Jurkat, Clone E6-1 (cell line): ENCODE measurements around the gene MFAP2.
A peak's percentile ranks its signal among the peaks of the same experiment; 100 is the strongest.

ENCODE experiments used
- DNase-seq: peaks from one replicate; pipeline ENCODE4 v3.0.0-alpha.2; 2011; ENCODE audit warnings: low read depth, low spot score
- H3K4me3 ChIP-seq: 2 replicates; pipeline ENCODE4 v1.5.1; 2011; ENCODE audit warnings: mild to moderate bottlenecking, low read length, control low read depth, moderate library complexity

The MFAP2 gene

DNA sequence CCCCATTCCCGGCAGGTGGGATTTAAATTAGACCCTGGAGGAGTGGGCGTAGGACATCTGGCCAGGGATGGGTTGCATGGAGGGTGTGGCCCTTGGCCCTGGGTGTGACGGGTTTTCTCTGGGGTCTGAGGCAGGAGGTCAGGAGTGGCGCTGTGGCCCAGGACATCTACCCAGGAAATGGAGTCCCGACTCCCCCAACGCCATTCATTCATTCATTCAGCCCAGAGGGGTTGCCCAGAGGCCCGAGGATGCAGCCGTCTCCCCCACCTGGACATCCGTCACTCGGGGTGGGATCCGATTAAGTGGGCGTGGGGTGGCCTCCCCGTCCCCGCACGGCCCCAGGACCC is 30.6 kb upstream of the MFAP2 start:
- no peak for DNase-seq
- peak overlapping the region; percentile 71 for H3K4me3 ChIP-seq

DNA sequence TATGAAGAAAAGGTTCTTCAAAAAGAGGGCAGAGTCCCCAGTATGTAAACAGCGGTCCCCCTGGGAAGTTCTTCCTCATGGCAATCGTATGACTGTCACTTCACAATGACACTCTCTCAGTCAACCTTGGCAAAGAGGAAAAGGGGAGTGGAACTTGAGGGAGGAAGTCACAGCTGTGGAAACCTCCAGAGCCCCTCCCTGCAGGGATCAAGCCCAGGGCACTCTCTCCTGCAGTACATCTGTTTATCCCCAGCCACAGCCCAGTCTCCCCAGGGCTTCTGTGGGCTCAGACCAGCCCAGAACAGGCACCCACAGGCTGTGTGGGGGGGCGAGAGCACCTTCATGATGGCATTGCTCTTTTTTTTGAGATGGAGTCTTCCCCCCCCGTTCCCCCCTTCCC is 29.3 kb upstream of the MFAP2 start:
- no peak for DNase-seq
- no peak overlapping the region for H3K4me3 ChIP-seq

DNA sequence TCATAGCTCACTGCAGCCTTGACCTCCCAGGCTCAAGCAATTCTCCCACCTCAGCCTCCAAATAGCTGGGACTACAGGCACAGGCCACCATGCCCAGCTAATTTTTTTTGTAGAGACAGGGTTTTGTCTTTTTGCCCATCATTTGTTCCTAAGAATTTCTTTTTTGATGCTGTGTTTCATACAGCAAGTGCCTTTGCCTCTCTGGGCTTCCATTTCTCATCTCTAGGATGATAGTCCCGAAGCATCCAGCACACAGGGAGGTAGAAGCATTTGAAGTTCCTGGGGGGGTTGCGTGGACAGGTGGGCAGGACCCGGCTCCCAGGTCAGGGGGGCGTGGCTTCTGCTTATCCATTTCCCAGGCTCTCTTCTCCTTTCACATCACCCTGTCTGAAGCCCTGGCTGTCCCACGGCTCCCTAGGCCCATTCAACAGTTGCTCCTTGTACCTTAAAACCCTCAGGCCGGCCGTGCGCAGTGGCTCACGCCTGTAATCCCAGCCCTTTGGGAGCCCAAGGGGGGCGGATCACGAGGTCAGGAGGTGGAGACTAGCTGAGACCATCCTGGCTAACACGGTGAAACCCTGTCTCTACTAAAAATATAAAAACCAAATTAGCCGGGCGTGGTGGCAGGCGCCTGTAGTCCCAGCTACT is 27.9 kb upstream of the MFAP2 start:
- no peak overlapping the region for H3K4me3 ChIP-seq
- DNase-seq: no peak

DNA sequence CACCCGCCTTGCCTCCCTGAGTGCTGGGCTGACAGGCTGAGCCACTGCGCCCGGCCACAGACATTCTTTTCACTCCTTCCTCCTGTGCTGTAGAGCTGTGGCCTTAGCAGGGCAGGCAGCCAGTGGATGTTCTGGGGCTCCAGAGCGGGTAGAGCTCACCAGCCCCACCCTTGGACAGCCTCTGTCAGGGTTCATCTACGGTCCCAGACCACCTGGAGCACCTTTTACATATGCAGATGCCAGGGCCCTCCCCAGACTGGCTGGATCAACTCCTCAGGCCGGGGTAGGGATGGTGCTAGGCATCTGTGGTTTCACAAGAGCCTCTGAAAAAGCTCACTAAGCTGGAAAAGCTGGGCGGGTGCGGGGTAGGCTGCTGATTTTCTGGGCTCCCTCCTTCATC is 26.7 kb upstream of the MFAP2 start:
- no peak for DNase-seq
- H3K4me3 ChIP-seq: no peak overlapping the region

DNA sequence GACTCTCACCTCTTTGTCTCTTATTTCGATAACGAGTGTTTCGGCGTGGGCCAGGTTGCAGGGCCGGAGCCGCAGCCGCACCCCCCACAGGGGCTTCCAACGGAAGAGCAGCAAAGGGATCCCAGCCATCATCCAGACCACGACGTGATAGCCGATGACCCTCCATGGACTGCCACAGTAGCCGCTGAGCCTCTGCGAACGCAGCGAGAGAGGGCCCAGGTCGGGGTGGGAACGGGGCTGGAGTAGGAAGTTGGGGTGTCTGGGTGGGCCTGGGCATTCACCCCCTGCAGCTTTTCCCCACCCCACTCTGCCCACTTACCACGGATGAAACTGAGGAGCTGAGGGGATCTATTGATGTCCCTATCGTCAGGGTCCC is 24.9 kb upstream of the MFAP2 start:
- H3K4me3 ChIP-seq: no peak overlapping the region
- DNase-seq: no peak

DNA sequence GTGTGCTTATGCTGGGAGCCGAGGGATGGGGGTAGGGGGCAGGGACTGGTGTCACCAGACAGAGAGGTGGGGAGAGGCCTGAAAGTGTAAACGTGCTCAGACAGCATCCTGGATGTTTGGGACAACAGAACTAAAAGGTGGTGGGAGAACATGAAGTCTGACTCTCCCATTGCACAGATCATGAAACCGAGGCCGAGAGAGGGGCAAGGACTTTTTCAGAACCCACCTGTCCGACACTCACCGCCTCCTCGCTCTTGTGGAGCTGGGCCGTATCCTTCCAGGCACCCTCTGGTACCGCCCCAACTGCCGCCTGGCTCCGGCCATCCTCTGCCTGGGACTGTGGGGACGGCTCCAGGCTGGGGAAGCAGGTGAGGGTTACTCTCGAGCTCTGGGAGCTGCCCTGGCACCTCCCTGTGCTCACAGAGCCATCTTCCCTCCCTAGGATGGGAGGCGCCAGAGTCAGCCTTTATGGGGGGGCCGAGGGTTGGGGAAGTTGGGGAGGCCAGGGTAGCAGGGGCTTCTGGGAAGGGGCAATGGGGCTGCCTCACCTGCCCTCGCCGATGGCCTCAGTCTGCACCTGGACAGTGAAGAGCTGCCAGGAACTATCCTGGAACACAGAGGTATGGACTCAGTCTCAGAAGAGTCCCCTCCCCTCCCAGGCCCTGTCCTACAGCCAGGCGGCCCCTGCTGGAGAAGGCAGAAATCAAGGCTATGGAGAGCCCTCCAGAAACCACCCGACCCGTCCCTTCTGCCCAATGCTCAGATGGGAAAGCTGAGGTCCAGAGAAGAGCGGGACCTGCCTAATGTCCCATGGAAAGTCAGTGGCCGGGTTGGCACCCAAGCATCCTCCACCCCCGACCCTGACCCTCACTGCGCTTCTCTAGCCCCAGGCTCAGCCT is 24.3 kb upstream of the MFAP2 start:
- no peak overlapping the region for H3K4me3 ChIP-seq
- DNase-seq: no peak

DNA sequence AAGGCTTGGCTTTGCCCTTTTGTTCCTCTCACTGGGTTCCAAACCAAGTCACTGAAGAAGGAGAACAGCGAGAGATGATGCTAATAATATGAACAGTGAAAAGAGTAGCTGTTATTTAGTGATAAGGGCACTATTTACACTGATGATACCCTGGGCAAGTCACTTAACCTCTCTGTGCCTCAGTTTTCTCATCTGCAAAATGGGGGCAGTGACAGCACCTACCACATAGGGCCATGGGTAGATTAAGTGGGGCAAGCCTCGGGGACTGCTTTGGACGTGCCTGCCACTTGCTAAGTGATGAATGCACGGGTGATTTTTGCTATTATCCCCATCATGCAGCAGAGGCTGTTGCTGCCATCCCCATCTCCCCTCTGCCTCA is 22.1 kb upstream of the MFAP2 start:
- H3K4me3 ChIP-seq: no peak overlapping the region
- no peak for DNase-seq

DNA sequence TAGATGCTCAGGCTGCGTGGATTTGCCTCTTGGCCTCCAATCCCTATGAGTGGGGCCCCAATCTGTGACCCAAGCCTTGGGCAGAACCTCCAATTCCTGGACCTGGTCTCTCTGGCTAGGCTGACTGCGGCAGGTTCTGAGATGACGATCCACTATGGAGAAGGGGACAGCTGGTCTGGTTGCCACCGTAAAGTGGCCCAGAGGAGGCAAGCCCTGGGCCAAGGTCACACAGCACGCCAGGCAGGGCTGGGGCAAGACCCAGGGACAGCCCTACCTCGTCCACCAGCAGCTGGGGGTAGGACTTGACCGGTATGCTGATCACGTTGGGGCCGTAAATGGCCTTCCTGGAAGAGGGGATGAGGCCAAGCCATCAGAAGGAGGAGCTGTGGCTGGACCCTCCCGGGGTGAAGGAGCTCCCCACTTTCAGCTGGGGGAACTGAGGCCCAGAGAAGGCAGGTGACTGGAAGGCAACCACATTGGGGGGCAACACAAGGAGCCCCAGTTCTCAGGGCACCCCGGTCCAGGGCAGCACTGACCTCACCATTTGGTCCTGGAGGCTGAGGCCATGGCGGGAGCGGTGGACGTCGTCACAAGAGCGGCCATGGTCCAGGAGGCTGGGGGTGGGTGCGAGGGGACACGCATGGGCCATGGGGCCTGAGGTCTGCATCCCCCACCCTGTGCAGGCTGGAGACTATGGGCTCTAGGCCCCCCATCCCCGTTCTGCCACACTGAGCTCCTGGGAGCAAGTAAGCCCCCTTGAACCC is 21.5 kb upstream of the MFAP2 start:
- DNase-seq: no peak
- no peak overlapping the region for H3K4me3 ChIP-seq

DNA sequence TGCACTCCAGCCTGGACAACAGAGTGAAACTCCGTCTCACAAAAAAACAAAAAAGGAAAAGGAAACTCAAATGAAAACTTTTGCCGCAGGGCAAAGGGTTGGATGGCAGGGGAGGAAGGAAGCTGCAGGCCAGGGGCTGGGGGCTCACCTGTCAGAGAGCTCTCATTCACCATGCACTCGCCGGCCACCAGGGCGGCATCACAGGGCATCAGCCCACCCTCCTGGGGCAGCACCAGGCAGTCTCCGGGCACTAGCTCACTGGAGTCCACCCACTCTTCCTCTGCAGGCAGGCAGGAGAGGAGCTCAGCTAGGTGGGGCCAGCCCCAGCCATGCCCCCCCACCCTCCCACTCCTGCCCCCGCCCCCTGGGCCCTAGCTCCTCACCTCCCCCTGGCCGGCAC is 19.4 kb upstream of the MFAP2 start:
- H3K4me3 ChIP-seq: no peak overlapping the region
- DNase-seq: no peak

DNA sequence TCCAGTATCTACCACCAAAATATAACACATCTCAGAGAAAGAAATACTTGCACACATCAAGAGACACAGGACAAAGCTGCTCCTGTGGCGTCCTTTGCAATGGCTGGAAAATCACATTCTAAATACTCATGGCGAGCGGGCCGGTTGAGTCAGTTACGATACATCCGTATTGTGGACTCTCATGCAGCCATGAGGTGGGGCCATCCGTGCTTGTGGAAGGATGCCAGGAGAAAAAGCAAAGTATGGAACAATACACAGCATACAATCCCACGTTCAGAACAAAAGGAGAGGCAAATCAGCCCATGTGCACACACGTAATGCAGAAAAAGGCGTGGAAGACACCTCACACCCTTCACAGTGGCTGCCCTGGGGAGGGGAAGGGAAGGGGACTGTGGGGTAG is 18.2 kb upstream of the MFAP2 start:
- no peak for DNase-seq
- no peak overlapping the region for H3K4me3 ChIP-seq

DNA sequence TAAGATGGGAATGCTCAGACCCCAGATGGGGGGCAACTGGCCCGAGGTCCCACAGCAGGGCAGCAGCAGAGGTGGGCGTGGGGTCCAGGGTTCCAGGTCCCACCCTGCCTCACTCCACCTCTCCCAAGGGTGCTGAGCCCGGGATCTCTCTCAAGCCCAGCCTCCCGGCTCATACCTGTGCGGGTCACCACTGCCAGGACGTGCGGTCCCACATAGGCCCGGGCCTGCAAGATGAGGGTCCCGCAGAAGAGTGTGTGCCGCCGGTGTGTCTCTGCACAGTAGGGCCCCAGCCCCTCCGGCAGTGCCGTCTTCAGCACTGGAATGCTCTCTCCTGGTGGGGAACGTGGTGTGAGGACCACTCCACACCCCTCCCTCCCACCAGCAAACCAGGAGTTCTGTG is 16.4 kb upstream of the MFAP2 start:
- H3K4me3 ChIP-seq: no peak overlapping the region
- no peak for DNase-seq

DNA sequence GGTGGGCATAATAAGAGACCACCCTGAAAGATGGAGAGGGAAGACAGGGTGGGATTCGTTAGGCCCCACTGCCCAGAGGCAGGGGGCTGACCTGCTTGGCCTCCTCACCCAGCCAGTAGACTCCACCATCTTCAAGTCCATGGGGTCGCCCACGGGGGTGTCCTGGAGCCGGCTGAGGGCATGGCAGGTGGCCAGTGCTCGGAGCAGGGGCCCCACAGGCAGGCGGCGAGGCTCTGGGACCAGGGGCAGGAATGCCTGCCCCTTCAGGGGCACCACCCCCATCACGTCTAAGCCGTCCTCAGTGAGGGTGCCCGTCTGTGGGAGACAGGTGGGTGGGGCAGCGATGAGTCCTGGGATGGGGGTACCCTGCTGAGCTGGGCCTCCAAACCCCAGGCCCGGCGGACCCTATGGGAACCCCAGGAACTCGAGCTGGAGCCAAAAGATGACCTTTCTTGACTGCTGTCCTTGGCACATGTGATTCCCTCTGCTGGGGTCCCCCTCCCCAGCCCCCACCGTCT is 13.2 kb upstream of the MFAP2 start:
- no peak for DNase-seq
- no peak overlapping the region for H3K4me3 ChIP-seq

DNA sequence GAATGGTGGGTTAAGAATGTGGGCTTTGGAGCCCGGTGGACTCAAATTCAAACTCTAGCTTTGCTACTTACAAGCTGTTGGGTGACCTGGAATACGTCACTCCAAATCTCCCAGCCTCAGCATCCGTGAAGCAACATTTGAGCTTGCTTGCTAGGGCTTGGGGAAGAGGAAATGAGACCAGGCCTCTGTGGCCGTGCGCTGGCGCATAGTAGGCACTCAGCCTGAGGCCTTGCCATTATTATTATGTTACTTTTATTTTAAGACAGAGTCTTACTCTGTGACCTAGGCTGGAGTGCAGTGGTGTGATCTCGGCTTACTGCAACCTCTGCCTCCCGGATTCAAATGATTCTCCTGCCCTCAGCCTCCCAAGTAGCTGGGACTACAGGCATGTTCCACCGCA is 12.3 kb upstream of the MFAP2 start:
- DNase-seq: no peak
- H3K4me3 ChIP-seq: no peak overlapping the region

DNA sequence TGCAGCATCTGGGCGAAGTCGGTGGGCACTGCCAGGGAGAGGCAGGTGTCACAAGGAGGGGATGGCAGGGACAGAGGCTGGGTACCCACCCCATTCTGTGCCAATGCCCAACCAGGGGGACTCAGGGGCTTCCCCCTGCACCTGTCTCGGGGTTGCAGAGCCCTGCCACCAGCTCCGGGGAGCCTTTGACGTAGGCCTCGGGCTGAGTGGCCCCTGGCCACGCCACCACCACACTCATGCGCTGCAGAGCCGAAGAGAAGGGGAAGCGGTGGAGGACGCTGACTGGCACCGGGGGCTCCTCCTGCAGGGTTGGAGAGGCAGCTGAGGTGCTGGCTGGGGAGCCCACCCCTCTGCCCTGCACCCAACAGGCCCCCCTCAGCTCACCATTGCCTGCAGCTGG is 11.7 kb upstream of the MFAP2 start:
- no peak for DNase-seq
- no peak overlapping the region for H3K4me3 ChIP-seq

DNA sequence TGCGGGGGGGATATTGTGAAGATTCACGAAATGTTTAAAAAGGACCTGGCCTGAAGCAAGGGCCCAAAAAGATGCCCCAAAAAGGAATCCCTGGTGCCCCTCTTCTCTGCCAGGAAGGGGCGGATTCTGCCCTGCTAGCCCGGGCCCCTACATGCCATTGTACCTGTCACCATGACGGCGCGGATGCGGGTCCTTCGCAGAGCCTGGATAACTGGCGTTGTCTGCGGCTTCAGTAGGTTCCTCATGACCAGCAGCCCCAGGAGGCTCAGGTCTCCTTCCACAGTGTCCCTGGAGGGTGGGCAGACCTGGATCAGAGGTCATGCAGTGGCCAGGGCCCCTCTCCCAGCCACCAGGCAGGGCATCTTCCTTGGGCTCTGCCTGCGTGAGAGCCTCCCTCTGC is 11.2 kb upstream of the MFAP2 start:
- no peak for DNase-seq

DNA sequence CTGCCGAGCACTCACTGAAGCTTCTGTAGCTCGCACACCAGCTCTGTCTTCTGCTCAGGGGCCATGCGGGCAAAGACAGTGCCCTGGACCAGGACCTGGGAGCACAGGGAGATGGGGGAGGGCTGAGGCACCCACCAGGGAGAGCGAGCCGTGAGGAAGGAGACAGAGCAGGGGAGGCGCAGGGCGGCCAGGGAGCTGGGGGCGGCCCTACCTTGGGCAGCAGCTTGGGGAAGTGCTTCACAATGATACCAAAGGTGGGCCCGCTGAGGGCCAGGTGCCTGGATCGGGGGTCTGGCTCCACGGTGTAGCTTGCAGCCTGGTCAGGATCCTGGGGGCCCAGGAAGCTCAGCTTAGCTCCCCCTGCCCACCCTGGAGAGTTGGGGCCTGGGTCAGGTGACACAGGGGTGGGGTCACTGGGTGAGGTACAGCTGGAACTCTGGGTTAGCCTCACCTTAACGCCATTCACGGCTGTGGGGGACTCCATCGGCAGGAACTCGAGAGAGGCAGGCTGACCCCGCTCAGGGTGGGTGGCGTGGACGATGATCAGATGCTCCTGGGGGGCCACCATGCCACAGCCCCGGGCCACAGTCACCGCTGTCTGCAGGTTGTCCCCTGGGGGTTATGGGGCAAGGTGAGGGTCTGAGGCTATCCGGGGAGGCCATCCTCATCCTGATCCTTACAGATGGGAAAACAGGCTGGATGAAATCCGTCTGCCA is 9.4 kb upstream of the MFAP2 start:
- no peak overlapping the region for H3K4me3 ChIP-seq
- no peak for DNase-seq

More for the DNA sequence above, 11.2 kb upstream of the MFAP2 start:
- H3K4me3 ChIP-seq: no peak overlapping the region

DNA sequence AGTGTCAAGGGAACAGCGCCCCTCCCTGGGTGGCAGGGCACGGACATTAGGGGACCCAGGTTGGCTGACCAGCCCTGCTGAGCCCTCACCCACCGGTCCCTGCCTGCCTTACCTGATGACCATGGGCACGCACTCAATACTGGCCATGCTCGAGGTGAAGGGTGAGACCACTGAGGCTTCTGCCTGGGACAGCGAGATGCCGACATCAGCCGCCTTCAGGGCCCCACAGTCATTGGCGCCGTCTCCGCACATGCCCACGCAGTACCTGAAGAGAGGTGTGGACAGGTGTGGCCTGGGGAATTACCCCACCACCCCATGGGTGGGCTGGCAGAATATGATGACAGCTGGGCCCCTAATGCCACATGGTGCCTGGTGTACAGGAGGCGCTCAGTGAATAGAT is 7.8 kb upstream of the MFAP2 start:
- no peak overlapping the region for H3K4me3 ChIP-seq
- DNase-seq: no peak

DNA sequence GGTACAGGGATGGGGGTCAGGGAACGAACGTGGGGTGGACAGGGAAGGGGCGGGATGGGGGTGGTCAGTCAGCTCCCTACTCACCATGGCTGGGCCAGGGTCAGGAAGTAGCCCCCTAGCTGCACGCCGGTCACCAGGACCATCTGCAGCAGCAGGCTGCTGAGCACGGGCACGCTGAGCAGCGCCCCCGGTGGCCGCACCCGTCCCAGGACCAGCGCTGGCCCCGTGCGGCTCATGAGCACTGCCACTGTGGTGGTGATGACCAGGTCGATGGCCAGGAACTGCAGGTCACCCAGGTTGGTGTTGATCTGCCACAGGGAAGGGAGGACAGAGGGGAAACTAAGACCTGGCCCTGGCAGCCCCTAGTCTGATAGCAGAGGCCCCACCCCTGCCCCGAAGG is 6.5 kb upstream of the MFAP2 start:
- H3K4me3 ChIP-seq: no peak overlapping the region
- no peak for DNase-seq

DNA sequence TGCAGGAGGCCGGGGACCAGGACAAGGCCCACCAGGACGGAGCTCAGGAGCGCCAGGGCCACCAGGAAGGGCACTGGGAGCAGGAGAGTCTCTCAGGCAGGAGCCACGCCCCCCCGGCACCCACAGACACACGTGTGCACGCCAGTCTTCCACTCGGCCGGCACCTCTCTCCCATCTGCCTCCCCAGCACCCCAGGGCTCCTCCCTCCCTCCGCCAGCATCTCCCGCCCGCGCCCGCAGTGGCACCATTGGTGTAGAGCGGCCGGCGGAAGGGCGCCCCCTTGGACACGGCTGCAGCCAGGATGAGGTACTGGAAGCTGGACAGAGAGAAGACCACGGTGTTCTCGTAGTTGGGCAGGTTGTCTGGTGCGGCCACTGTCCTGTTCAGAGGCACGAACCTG is 6.1 kb upstream of the MFAP2 start:
- no peak for DNase-seq
- no peak overlapping the region for H3K4me3 ChIP-seq

DNA sequence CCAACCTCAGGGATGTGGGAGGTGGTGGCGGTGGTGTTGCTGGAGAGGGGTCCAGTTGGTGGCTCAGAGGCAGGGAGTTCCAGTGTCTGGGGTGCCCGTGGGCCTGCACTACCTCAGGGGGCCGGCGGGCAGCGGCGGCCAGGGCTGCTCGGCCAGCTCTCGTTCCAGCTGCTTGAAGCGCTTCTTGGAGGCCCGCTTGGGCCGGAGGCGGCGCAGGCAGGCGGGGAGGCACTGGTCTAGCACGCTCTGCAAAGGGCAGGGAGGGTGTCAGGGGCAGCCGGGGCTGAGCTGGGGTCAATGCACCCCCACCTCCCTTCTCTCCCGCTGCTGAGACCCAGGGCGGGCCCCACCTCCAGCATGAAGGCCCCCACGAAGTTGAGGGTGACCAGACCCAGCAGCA is 5.7 kb upstream of the MFAP2 start:
- no peak overlapping the region for H3K4me3 ChIP-seq
- DNase-seq: no peak
